A549 treated with Mapracorat at 1 μM for 4 hours (cell line): ENCODE measurements around the gene TMEM92. TPM values are rescaled to one million over a fixed set of nuclear protein-coding genes. Genes with fewer than 3 reads are reported as not detected.

ENCODE experiments used
- total RNA-seq: library from RNA; stranded (reverse); fragments of 200-300 nt; extraction: Qiagen RNA extraction; gene quantifications from 5 replicates; pipeline ENCODE4 v1.2.3, GENCODE V29; 2022

TMEM92 gene
- 16.2 to 21.1 TPM (median 18.5 TPM) in 5 replicates for total RNA-seq

GRCh38 chr17:50274142-50274896 is at the start of gene TMEM92:
Gene TMEM92 (plus strand): TSS chr17:50274466. CDS start chr17:50274502, 36 bp downstream.

Other genes with a start within 250 kb of the TMEM92 start
- gene ITGA3, start 218.4 kb upstream of the TMEM92 start, total RNA-seq: 379 to 446 TPM (median 427 TPM) in 5 replicates
- gene PDK2, start 179.1 kb upstream of the TMEM92 start, total RNA-seq: 15.7 to 20.0 TPM (median 17.0 TPM) in 5 replicates
- gene SAMD14, start 144.3 kb upstream of the TMEM92 start, total RNA-seq: 0.13 to 0.50 TPM (median 0.37 TPM) in 5 replicates
- 38.9 to 52.2 TPM (median 51.3 TPM) in 5 replicates for gene PPP1R9B, start 123.8 kb upstream of the TMEM92 start, total RNA-seq
- 0.60 to 2.7 TPM (median 1.6 TPM) in 5 replicates for gene SGCA, start 108.5 kb upstream of the TMEM92 start, total RNA-seq
- 4.4 to 11.5 TPM (median 8.0 TPM) in 5 replicates for gene COL1A1, start 72.8 kb upstream of the TMEM92 start, total RNA-seq
- gene XYLT2, start 71.7 kb downstream of the TMEM92 start, total RNA-seq: 17.7 to 24.3 TPM (median 20.9 TPM) in 5 replicates
- 132 to 166 TPM (median 145 TPM) in 5 replicates for gene MRPL27, start 98.7 kb downstream of the TMEM92 start, total RNA-seq
- 14.5 to 16.8 TPM (median 14.9 TPM) in 5 replicates for gene EME1, start 98.8 kb downstream of the TMEM92 start, total RNA-seq
- gene LRRC59, start 123.1 kb downstream of the TMEM92 start, total RNA-seq: 233 to 241 TPM (median 239 TPM) in 5 replicates
- gene ACSF2, start 151.8 kb downstream of the TMEM92 start, total RNA-seq: 9.1 to 14.9 TPM (median 12.5 TPM) in 5 replicates
- gene CHAD, start 194.4 kb downstream of the TMEM92 start, total RNA-seq: not detected in 5 replicates
- gene RSAD1, start 204.4 kb downstream of the TMEM92 start, total RNA-seq: 25.7 to 34.8 TPM (median 32.4 TPM) in 5 replicates
- gene MYCBPAP, start 234.0 kb downstream of the TMEM92 start, total RNA-seq: 0.32 to 1.2 TPM (median 0.84 TPM) in 5 replicates